Keratinocyte (primary cell): ENCODE data around the gene KCNG2. TPM values are rescaled to one million over a fixed set of nuclear protein-coding genes. Genes with fewer than 3 reads are reported as not detected.

Source experiments
- DNase-seq: peaks from one replicate; pipeline ENCODE4 v3.0.0-alpha.2; 2011; ENCODE audit warnings: low read depth, missing footprints, low spot score
- FAIRE-seq: peaks from 2 replicates; lab custom pipeline; 2011; peaks lifted over from hg19 to GRCh38; lab: Jason Lieb, UNC
- H2AFZ ChIP-seq: 2 replicates; pipeline ENCODE4 v1.6.0; 2012; ENCODE audit warnings: low read length, control low read depth, inconsistent platforms; ENCODE audit not compliant: control insufficient read depth
- H3K27ac ChIP-seq: 2 replicates; pipeline ENCODE4 v1.5.1; 2011; ENCODE audit warnings: low read length; ENCODE audit not compliant: control insufficient read depth, insufficient read depth
- H3K27me3 ChIP-seq: 3 replicates; pipeline ENCODE4 v1.6.0; 2011; ENCODE audit warnings: low read length; ENCODE audit not compliant: control insufficient read depth, insufficient read depth; ENCODE audit errors: extremely low read depth
- H3K36me3 ChIP-seq, 2 experiments: 2 replicates in 1 of 2; 3 replicates in 1 of 2; pipeline ENCODE4 v1.5.1; 2011; ENCODE audit warnings: low read length in 2 of 2, mild to moderate bottlenecking in 1 of 2; ENCODE audit not compliant: control insufficient read depth in 2 of 2, insufficient read depth in 2 of 2; ENCODE audit errors: extremely low read depth in 1 of 2
- H3K4me1 ChIP-seq: 3 replicates; pipeline ENCODE4 v1.5.1; 2011; ENCODE audit warnings: low read length; ENCODE audit not compliant: control insufficient read depth, insufficient read depth; ENCODE audit errors: extremely low read depth
- H3K4me2 ChIP-seq: 3 replicates; pipeline ENCODE4 v1.6.0; 2011; ENCODE audit warnings: low read depth, low read length; ENCODE audit not compliant: control insufficient read depth, insufficient read depth; ENCODE audit errors: extremely low read depth
- H3K4me3 ChIP-seq, 3 experiments: fragments of 200-600 bp in 1 of 3; sonication (generic) in 1 of 3; 2 replicates in 2 of 3; 3 replicates in 1 of 3; pipeline ENCODE4 v1.5.1; 2011 to 2016; ENCODE audit warnings: low read length in 3 of 3, mild to moderate bottlenecking in 3 of 3, control low read depth in 2 of 3, inconsistent platforms in 1 of 3, low read depth in 1 of 3, mixed read lengths in 1 of 3, mixed run types in 1 of 3, moderate library complexity in 1 of 3; ENCODE audit not compliant: control insufficient read depth in 2 of 3, insufficient read depth in 2 of 3; ENCODE audit errors: extremely low read depth in 1 of 3
- H3K79me2 ChIP-seq: 2 replicates; pipeline ENCODE4 v1.6.0; 2012; ENCODE audit warnings: low read length; ENCODE audit not compliant: control insufficient read depth, insufficient read depth
- H3K9ac ChIP-seq: 3 replicates; pipeline ENCODE4 v1.6.0; 2011; ENCODE audit warnings: low read length; ENCODE audit not compliant: control insufficient read depth, insufficient read depth; ENCODE audit errors: extremely low read depth
- H3K9me1 ChIP-seq: 3 replicates; pipeline ENCODE4 v1.6.0; 2011; ENCODE audit warnings: low read length; ENCODE audit not compliant: control insufficient read depth, insufficient read depth; ENCODE audit errors: extremely low read depth
- H3K9me3 ChIP-seq: 2 replicates; pipeline ENCODE4 v1.5.1; 2012; ENCODE audit warnings: low read depth, low read length; ENCODE audit not compliant: control insufficient read depth
- H4K20me1 ChIP-seq: 3 replicates; pipeline ENCODE4 v1.6.0; 2011; ENCODE audit warnings: low read length; ENCODE audit not compliant: control insufficient read depth, insufficient read depth; ENCODE audit errors: extremely low read depth
- CTCF ChIP-seq, 3 experiments: IDR thresholded peaks in 1 of 3; conservative IDR thresholded peaks in 1 of 3; optimal IDR thresholded peaks in 1 of 3; 2 replicates in 2 of 3; 3 replicates in 1 of 3; pipeline versions ENCODE3 to v1.5.1; 2011; ENCODE audit warnings: low read length in 3 of 3, mild to moderate bottlenecking in 3 of 3, moderate library complexity in 2 of 3, control low read depth in 1 of 3, inconsistent platforms in 1 of 3; ENCODE audit not compliant: insufficient read depth in 2 of 3; ENCODE audit errors: extremely low read depth in 1 of 3
- EZH2 ChIP-seq: IDR thresholded peaks from one replicate; pipeline ENCODE4 v1.6.1; 2012; ENCODE audit warnings: inconsistent platforms, mild to moderate bottlenecking, low read length, moderate library complexity
- dilution Hi-C: fragments of 300-500 bp; cut with MboI; formaldehyde crosslinking; loops from one replicate; pipeline ENCODE4 v1.7.0; 2020; ENCODE audit warnings: low sequenced_read_pairs; ENCODE audit not compliant: extremely low pct_ligation_motif_present
- polyA plus RNA-seq, 5 experiments: library from polyadenylated mRNA; depleted of rRNA in 3 of 5; stranded (reverse) in 3 of 5; stranded (forward) in 1 of 5; unstranded in 1 of 5; fragments of >200 nt; gene quantifications; 1 replicate in 1 of 5; 2 replicates in 3 of 5; 3 replicates in 1 of 5; pipeline versions ENCODE4 v1.2.1 to v1.2.3, GENCODE V29; 2011 to 2012; ENCODE audit warnings: missing spikeins in 2 of 5, low read depth in 1 of 5, low replicate concordance in 1 of 5

KCNG2 gene
- polyA plus RNA-seq, 1 donor (not counting 4 experiments of a cell fraction or from before 2014, with no cell fraction given) = not detected

- DNase-seq (no peak), FAIRE-seq (no peak)
- dilution Hi-C loops = no loop called here
- H3K27ac ChIP-seq = no peak overlapping the region
- H3K27me3 ChIP-seq = no peaks in the 10 kb centered on the region
- no peak overlapping the region for H3K4me2 ChIP-seq
- H3K9ac ChIP-seq = no peak overlapping the region
- no peak overlapping the region for H2AFZ ChIP-seq
- no peaks in the 10 kb centered on the region for H4K20me1 ChIP-seq
- no peaks in the 10 kb centered on the region for H3K4me1 ChIP-seq
- no peaks in the 10 kb centered on the region for H3K9me1 ChIP-seq
- no peaks in the 10 kb centered on the region for H3K79me2 ChIP-seq
- H3K9me3 ChIP-seq = no peaks in the 10 kb centered on the region
- no peaks in the 10 kb centered on the region for H3K36me3 ChIP-seq
- no peak overlapping the region for H3K4me3 ChIP-seq
- no peak for TF ChIP-seq CTCF (optimal IDR thresholded peaks at IDR 0.05 in 1 of 3, IDR thresholded peaks at IDR 0.05 in 1 of 3, conservative IDR thresholded peaks at IDR 0.05 in 1 of 3; ENCODE audit: extremely low read depth in 1 of 3, insufficient read depth in 2 of 3, low read length in 3 of 3)
- TF ChIP-seq EZH2 = no peak
These were observed 51.0 kb downstream of the KCNG2 start for GRCh38 chr18:79848579-79849327.

- Histone ChIP-seq H3K4me2 (no peak overlapping the region), H3K9me3 (no peaks in the 10 kb centered on the region), H3K36me3 (no peaks in the 10 kb centered on the region), H3K79me2 (no peaks in the 10 kb centered on the region), H3K9me1 (no peaks in the 10 kb centered on the region), H3K27me3 (no peaks in the 10 kb centered on the region), H3K27ac (no peak overlapping the region), H4K20me1 (no peaks in the 10 kb centered on the region), H2AFZ (no peak overlapping the region), H3K9ac (no peak overlapping the region), H3K4me1 (no peaks in the 10 kb centered on the region), H3K4me3 (no peak overlapping the region)
- TF ChIP-seq CTCF (optimal IDR thresholded peaks at IDR 0.05 in 1 of 3, IDR thresholded peaks at IDR 0.05 in 1 of 3, conservative IDR thresholded peaks at IDR 0.05 in 1 of 3; ENCODE audit: extremely low read depth in 1 of 3, insufficient read depth in 2 of 3, low read length in 3 of 3) (no peak), EZH2 (no peak)
- FAIRE-seq (no peak), DNase-seq (no peak)
- dilution Hi-C loops = no loop called here
These were observed 51.8 kb downstream of the KCNG2 start for GRCh38 chr18:79849328-79850207.
